ENCODE measurements around the gene AKAP1.

DNA sequence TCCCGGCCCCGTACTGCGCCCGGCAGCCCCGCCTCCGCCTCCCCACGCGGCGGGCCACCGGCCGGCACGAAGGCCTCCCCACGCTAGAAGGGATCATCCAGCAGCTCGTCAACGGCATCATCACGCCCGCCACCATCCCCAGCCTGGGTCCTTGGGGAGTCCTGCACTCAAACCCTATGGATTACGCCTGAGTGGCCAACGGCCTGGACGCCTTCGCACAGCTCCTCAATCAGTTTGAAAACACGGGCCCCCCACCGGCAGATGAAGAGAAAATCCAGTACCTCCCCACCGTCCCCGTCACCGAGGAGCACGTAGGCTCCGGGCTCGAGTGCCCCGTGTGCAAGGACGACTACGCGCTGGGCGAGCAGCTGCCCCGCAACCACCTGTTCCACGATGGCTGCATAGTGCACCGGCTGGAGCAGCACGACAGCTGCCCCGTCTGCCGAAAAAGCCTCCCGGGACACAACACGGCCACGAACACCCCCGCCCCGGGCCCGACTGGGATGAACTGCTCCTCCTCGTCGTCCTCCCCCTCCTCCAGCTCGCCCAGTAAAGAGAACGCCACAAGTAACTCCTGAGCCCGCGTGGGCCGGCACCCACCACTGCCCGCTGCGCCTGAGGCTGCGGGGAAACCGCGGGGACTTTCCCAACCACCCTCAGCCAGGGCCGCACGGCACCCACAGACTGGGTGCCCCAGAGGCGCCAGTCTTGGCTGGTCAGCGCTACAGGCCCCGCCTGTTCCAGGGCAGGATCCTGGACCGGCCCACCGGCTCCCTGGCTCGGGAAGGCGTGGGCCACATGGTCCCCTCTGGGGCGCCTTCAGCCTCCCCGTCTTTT is 39.0 kb upstream of the AKAP1 start:
- TF ChIP-seq SMC3 (IDR thresholded peaks at IDR 0.05) = no peak
- TF ChIP-seq, protein P1, sequence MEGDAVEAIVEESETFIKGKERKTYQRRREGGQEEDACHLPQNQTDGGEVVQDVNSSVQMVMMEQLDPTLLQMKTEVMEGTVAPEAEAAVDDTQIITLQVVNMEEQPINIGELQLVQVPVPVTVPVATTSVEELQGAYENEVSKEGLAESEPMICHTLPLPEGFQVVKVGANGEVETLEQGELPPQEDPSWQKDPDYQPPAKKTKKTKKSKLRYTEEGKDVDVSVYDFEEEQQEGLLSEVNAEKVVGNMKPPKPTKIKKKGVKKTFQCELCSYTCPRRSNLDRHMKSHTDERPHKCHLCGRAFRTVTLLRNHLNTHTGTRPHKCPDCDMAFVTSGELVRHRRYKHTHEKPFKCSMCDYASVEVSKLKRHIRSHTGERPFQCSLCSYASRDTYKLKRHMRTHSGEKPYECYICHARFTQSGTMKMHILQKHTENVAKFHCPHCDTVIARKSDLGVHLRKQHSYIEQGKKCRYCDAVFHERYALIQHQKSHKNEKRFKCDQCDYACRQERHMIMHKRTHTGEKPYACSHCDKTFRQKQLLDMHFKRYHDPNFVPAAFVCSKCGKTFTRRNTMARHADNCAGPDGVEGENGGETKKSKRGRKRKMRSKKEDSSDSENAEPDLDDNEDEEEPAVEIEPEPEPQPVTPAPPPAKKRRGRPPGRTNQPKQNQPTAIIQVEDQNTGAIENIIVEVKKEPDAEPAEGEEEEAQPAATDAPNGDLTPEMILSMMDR (IDR thresholded peaks at IDR 0.05) = no peak
- TF ChIP-seq, protein P2, sequence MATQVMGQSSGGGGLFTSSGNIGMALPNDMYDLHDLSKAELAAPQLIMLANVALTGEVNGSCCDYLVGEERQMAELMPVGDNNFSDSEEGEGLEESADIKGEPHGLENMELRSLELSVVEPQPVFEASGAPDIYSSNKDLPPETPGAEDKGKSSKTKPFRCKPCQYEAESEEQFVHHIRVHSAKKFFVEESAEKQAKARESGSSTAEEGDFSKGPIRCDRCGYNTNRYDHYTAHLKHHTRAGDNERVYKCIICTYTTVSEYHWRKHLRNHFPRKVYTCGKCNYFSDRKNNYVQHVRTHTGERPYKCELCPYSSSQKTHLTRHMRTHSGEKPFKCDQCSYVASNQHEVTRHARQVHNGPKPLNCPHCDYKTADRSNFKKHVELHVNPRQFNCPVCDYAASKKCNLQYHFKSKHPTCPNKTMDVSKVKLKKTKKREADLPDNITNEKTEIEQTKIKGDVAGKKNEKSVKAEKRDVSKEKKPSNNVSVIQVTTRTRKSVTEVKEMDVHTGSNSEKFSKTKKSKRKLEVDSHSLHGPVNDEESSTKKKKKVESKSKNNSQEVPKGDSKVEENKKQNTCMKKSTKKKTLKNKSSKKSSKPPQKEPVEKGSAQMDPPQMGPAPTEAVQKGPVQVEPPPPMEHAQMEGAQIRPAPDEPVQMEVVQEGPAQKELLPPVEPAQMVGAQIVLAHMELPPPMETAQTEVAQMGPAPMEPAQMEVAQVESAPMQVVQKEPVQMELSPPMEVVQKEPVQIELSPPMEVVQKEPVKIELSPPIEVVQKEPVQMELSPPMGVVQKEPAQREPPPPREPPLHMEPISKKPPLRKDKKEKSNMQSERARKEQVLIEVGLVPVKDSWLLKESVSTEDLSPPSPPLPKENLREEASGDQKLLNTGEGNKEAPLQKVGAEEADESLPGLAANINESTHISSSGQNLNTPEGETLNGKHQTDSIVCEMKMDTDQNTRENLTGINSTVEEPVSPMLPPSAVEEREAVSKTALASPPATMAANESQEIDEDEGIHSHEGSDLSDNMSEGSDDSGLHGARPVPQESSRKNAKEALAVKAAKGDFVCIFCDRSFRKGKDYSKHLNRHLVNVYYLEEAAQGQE (IDR thresholded peaks at IDR 0.05) = no peak
